ENCODE measurements around the gene TBX4. TPM values are rescaled to one million over a fixed set of nuclear protein-coding genes. Genes with fewer than 3 reads are reported as not detected.

Gene TBX4
- total and polyA plus RNA-seq, 2 of the 13 experiments (the other 11 are each of a cell fraction or from before 2014, with no cell fraction given), result 0.11 to 1.1 TPM

- TF ChIP-seq NCOA2 (CRISPR knock-in tag; IDR thresholded peaks at IDR 0.05) (peak; percentile 72), ZNF816 (CRISPR knock-in tag; IDR thresholded peaks at IDR 0.05; ENCODE audit: borderline replicate concordance) (no peak), IKZF1 (IDR thresholded peaks at IDR 0.05) (no peak), BHLHE40 (IDR thresholded peaks at IDR 0.05; ENCODE audit: low read length) (no peak), NFAT5 (CRISPR knock-in tag; IDR thresholded peaks at IDR 0.05) (no peak), TEF (CRISPR knock-in tag; IDR thresholded peaks at IDR 0.05) (0 out of 2 replicates have a peak, but pooled peaks have one; percentile 22), ZNF274 (CRISPR knock-in tag; IDR thresholded peaks at IDR 0.05) (no peak; the same call in 1 of the 2 replicates), ZSCAN25 (CRISPR knock-in tag; IDR thresholded peaks at IDR 0.05) (no peak; the same call in 1 of the 2 replicates), ZNF501 (CRISPR knock-in tag; IDR thresholded peaks at IDR 0.05) (peak; percentile 66), HMG20A (CRISPR knock-in tag; IDR thresholded peaks at IDR 0.05; ENCODE audit: borderline replicate concordance) (peak; percentile 30; the same call in 1 of the 2 replicates), TRIM24 (CRISPR knock-in tag; IDR thresholded peaks at IDR 0.05) (no peak), DMTF1 (CRISPR knock-in tag; IDR thresholded peaks at IDR 0.05) (no peak), E2F2 (CRISPR knock-in tag; IDR thresholded peaks at IDR 0.05; ENCODE audit: borderline replicate concordance) (no peak), ELK4 (CRISPR knock-in tag; IDR thresholded peaks at IDR 0.05; ENCODE audit: borderline replicate concordance) (no peak), RBFOX2 (IDR thresholded peaks at IDR 0.05; ENCODE audit: low read depth, low read length) (peak; percentile 53; the same call in 1 of the 2 replicates), EHMT2 (IDR thresholded peaks at IDR 0.05; ENCODE audit: borderline replicate concordance, low read depth, low read length) (no peak), TMF1 (CRISPR knock-in tag; IDR thresholded peaks at IDR 0.05; ENCODE audit: low read depth) (no peak; the same call in 1 of the 2 replicates)
Measured at GRCh38 chr17:61454381-61455323, 2.4 kb downstream of the TBX4 start (continued).

All from HepG2 (cell line).